ENCODE data around the gene LSM4.

LSM4 gene

DNA sequence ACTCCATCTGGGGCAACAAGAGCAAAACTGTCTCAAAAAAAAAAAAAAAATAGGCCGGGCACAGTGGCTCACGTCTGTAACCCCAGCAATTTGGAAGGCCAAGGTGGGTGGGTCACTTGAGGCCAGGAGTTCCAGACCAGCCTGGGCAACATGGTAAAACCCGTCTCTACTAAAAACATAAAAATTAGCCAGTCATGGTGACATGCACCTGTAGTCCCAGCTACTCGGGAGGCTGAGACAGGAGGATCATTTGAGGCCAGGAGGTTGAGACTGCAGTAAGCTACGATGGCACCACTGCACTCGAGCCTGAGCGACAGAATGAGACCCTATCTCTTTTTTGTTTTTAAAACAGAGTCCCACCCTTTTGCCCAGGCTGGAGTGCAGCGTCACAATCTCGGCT lies 52.5 kb downstream of the LSM4 start:
- no peak for DNase-seq

DNA sequence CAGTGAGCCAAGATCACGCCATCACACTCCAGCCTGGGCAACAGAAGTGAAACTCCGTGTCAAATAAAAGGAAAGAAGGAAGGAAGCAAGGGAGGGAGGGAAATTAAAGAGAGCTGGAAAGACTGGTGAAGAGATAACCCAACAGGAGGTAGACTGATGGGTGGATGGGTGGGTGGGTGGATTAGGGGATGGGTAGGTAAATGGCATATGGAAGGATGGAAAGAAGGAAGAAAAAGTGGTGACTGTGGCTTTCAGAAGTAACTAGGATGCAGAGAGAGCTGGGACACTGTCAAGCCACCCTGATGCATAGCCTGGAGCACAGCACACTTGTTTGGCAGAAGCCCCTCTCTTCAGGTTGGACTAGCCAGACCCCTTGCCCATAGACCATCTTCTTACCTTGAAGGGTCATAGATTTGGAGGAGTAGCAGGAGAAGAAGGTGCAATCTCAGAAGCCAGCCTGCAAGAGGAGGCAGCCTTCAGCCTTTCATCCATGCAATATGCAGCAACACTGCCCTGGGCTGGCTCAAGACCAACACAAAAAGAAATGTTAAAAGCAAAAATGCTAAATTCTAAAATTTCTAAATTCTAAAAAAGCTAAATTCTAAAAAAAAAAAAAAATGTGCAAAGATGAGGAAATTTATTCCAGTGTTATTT lies 53.7 kb downstream of the LSM4 start:
- no peak for DNase-seq

DNA sequence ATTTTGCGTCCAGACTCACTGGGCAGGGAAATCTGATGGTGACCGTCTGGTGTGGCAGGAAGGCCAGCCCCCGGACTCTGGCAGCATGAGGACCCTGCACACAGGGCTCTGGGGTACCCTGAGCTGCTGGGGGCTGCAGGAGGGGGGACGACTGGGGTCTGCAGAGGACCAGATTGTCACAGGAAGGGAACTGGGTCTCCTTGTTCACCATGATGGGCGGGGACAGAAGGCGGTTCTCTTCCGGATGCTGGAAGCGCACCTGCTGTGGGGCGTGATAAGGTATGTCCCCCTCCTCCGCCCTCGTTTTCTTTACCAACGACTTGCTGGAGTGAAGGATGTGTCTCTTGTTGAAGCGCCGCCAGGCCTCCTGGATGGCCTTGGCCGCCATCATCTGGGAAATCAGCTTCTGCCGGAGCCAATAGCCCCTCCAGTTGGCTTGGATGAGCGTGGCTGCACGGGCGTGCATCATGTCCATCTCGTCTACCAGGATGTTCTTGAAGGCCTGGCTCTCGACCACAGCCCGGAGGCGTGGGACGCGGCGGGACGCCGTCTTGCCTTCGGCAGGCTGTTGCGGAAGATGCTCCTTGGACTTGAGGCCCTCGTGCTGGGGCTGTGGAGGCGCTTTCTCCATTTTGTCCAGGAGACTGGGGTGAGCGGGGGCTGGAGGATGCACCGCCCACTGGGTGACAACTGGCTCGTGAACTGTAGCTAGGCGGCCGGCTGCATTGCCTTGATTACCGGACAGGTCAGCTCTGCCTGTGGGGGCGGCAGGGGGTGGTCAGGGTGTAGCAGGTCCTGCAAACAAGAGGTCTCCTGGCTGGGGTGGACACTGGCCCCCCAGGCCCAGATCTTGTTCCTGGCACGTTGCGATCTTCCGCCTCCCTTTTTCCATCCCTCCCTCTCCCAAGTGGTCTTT lies 55.8 kb downstream of the LSM4 start:
- DNase-seq: no peak

DNA sequence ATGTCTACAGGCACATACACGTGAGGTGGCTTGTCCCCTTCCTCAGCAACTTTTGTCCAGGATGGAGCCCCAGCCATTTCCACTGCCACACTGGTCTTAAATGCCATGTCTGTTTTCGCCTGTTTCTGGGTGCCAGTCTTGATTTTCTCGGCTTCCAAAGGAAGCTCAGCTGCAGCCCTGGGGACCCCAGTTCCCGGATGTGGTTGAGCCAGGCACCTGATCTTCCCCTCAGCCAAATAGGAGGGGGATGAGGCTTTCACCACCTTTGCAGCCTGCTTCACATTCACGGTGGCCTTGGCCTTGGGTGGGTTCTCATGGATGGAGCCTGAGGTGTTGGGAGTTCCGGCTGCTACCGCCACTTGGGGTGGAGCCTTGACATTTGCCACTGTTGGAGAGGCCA lies 57.3 kb downstream of the LSM4 start:
- no peak for DNase-seq

DNA sequence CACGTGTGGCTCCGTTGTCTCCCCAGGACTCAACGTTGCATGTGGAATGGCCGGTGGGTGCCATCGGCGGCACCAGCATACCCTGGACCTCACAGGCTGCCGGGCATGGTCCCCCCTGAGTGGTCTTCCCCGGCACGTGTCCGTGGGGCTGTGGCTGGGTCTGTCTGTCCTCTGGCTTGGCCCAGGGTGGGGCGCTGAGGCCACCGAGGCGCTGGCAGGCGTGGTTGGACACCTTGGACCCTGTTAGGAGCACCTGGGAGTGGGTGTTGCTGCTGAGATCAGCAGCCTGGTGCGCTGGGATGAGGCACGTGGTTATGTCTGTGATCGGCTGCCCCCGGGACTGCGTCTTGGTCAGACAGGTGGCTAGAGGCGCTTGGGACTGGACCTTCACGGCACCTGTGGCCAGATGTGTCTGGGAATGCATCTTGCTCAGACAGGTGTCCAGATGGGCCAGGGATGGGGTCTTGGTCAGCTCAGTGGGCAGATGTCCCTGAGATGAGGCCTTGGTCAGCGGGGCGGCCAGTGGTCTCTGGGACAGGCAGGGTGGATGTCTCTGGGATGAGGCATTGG lies 57.8 kb downstream of the LSM4 start:
- DNase-seq: no peak

DNA sequence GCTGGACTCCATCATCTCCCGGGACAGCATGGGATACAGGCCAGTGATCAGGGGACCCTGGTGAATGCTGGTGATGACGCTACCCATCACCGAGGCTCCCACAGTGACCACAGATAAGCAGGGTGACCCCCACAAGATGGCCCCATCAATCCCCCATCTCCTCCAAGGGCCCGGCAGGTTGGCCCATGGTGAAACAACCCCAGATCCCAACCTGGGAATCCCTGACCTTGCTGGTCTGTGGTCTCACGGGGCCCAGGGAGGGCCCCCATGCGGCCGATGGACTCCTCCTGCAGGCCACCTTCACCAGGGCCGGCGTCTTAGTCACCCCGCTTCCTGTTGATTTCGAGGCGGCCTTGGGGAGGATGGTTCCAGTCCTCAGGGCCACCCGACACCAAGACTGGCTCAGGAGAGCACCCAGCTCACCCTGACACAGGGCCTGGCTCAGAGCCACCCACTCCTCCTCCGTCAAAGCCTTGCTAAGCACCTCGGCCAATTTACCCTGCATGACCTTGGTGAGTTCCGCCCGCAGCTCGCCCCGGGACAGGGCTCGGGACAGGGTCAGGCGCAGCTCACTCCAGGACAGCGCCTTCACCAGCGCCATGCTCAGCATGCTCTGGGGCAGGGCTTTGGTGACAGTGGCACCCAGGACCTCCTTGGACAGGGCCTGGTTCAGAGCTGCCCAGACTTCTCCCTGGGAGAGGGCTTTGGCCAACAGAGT lies 58.6 kb downstream of the LSM4 start:
- no peak for DNase-seq

DNA sequence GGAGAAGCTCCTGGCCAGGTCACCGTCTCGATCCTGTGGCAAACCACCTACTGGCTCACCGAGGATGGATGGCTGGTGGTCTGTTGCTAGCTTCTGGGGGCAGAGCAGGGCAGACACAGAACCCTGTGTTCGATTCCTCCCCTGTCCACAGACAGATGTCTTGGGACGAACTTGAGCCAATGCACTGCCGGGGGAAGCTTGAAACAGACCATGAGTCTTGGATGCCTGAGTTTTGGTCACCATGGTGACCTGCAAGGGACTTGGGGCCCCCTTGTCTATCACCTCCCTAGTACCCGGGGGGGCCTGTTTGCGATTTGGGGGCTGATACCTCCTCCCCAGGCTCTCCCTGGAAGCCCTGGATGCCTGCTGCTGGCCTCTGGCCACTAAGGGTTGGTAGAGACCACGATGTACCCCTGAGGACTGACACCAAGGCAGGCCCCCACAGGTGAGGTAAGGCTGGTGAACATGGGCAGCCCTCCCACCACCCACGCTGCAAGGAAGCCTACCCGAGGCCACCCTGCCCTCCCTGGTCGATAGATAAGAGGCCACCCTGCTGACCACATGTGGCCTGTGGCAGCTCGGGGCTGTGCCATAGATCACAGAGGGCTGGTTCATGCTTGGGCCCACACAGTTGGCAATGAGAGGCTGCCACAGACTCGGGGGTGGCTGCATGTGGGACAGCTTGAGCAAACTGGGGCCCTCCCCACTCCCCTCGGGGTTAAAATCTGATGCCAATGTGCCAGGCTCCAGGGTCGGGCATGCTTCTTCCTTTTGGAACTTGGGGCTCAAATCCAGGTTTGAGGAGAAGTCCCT lies 59.3 kb downstream of the LSM4 start:
- no peak for DNase-seq

DNA sequence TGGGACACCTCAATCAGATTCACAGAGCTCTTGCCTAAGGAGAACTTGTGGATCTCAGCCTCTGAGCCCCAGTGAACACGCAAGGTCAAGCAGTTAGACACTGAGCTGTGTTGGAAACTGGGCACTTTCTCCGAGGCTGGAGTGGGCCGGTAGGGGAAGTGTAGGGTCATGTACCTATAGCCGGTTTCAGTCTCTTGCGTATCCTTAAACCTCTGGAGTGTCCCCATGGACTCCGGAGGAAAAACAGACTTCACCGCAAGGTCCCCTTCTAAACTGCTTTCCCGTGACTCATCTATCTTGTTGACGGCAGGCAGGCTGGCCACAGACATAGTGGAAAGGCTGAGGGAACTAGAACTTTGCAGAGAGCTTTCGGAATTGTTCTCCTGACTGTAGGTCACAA lies 60.0 kb downstream of the LSM4 start:
- no peak for DNase-seq

DNA sequence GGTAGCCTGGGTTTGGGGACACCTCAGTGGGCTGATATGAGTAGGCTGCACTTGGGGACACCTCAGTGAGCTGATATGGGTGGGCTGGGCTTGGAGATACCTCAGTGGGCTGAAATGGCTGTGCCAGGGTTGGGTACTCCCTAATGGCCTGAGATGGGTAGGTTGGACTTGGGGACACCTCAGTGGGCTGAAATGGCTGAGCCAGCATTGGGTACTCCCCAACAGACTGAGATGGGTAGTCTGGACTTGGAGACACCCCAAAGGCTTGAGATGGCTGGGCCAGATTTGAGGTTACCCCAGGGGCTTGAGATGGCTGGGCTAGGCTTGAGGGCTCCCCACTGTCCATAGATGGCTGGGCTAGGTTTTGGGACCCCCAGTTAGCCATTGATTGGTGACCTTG lies 60.7 kb downstream of the LSM4 start:
- no peak for DNase-seq

DNA sequence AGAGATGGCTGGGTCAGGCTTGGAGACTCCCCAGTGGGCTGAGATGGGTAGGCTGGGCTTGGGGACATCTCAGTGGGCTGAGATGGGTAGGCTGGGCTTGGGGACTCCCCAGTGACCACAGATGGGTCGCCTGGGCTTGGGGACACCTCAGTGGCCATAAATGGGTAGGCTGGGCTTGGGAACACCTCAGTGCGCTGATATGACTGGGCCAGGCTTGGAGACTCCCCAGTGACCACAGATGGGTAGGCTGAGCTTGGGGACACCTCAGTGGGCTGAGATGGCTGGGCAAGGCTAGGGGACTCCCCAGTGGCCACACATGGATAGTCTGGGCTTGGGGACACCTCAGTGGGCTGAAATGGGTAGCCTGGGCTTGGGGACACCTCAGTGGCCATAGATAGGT lies 61.4 kb downstream of the LSM4 start:
- DNase-seq: no peak

DNA sequence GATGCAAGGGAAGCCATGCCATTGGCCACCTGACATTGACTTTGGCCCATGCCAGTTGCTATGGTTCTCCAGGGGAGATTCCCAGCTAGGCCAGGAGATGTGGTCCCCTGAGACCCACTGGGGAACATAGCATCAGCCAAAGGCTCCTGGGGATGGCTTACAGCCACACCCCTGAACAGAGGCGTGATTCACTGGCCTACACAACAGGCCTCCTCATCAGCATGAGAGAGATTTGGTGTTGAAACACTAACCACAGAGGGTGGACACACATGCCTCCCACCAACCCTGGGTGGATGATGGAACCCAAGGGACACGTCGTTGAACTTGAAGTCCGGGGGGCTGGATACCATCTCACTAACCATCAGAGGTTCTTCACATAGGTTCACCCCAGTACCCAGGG lies 63.0 kb downstream of the LSM4 start:
- no peak for DNase-seq

DNA sequence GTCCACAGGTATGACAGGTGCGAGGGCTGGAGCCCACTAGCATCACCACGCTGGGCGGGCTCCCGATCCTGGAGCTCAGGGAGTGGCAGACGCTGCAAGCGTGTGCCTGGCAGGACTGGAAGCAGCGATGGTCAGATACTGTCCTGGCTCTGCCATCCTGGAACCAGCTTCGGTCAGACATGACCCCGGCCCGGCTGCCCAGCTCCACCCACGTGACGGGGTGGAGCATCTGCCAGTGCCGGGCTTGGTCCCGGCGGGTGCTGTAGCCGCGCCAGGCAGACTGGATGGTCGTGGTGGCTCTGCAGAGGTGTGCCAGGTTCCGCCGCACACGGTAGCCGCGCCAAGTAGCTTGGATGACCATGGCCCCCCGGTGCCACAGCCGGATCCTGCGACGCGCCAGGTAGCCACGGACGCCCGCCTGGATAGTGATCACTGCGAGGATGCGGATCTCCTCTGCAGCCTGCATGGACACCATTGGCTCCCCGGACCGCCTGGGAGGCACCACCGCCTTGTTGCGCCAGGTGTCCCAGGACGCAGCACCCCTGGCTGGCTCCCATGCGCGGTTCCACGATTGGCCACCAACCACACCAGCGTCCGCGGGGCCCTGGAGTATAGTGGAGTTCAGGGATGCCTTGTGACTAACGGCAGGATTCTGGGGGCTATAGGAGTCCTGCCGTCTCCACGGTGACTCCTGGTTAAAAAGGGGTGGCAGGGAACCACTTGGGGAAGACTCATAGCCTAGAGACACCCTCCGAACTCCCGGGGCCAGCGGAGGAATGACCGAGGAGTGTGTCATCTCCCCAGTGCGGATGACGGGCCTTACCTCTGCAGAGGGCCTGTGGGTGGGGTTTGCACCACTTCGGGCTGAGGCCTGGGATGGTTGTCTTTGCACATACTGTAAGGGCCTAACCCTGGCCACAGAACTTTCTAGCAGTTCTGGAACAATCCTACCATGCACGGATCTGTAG lies 65.1 kb downstream of the LSM4 start:
- no peak for DNase-seq
